Epithelial cell of esophagus (primary cell): ENCODE data around the gene CEP128.

ENCODE experiments used
- DNase-seq: peaks from one replicate; pipeline ENCODE4 v3.0.0; 2010; ENCODE audit warnings: low read depth
- H3K4me3 ChIP-seq: 2 replicates; pipeline ENCODE4 v1.5.1; 2011; ENCODE audit warnings: mild to moderate bottlenecking, low read length, control low read depth
- CTCF ChIP-seq: IDR thresholded peaks from 2 replicates; pipeline ENCODE4 v1.5.1; 2011; ENCODE audit warnings: low read depth, mild to moderate bottlenecking, low read length, control low read depth, inconsistent platforms; ENCODE audit not compliant: insufficient read depth; ENCODE audit errors: missing control alignments

Gene CEP128

GRCh38 chr14:80902608-80903007, 38.9 kb downstream of the CEP128 start:
- H3K4me3 ChIP-seq = no peak overlapping the region
- TF ChIP-seq CTCF = no peak

GRCh38 chr14:80901822-80902221, 39.7 kb downstream of the CEP128 start:
- no peak for TF ChIP-seq CTCF
- DNase-seq = no peak
- no peak overlapping the region for H3K4me3 ChIP-seq

More at GRCh38 chr14:80902608-80903007, 38.9 kb downstream of the CEP128 start:
- no peak for DNase-seq

- H3K4me3 ChIP-seq = no peak overlapping the region
- TF ChIP-seq CTCF = no peak
- no peak for DNase-seq
Measured at GRCh38 chr14:80901260-80901659, 40.3 kb downstream of the CEP128 start.

- no peak for TF ChIP-seq CTCF
- no peak for DNase-seq
- no peak overlapping the region for H3K4me3 ChIP-seq
Measured at GRCh38 chr14:80872645-80873044, 68.9 kb downstream of the CEP128 start.

GRCh38 chr14:80868260-80868659, 73.3 kb downstream of the CEP128 start:
- H3K4me3 ChIP-seq = no peak overlapping the region
- DNase-seq = no peak
- TF ChIP-seq CTCF = no peak

- no peak for DNase-seq
- TF ChIP-seq CTCF = no peak
- H3K4me3 ChIP-seq = no peak overlapping the region
Measured at GRCh38 chr14:80867798-80868197, 73.7 kb downstream of the CEP128 start.

GRCh38 chr14:80867091-80867490, 74.4 kb downstream of the CEP128 start:
- no peak for TF ChIP-seq CTCF
- DNase-seq = peak; percentile 65
- no peak overlapping the region for H3K4me3 ChIP-seq
